Measurements from ENCODE around the gene CLEC2A.
"Not testable (repeated sequence)": the region's sequence is repeated elsewhere in the genome, so short reads cannot be mapped to it uniquely, and the experiment has no call there.

CLEC2A gene, protein sequence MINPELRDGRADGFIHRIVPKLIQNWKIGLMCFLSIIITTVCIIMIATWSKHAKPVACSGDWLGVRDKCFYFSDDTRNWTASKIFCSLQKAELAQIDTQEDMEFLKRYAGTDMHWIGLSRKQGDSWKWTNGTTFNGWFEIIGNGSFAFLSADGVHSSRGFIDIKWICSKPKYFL

DNA sequence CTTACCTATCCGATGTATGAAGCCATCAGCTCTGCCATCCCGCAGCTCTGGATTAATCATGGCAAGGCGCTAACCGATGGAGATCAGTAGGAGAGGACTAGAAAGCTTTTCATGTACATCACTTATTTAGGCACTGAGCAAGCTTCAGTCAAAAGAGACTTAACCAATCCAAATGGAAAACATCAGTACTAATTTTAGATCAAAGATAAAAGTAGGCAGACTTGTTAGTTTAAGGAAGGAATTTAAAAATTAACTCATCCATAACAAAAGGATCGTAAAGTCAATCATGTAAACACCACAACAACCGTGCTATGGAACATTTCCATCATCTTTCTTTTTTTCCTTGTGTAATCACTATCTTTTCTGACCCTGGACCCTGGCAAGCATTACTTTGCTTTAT, at the start of gene CLEC2A:
Gene CLEC2A (minus strand): TSS at position 101 of the 400 bp plus-strand sequence. CDS start 41 bp downstream, at position 60.
- intact Hi-C loops (cut with DNase I), result no loop called here

DNA sequence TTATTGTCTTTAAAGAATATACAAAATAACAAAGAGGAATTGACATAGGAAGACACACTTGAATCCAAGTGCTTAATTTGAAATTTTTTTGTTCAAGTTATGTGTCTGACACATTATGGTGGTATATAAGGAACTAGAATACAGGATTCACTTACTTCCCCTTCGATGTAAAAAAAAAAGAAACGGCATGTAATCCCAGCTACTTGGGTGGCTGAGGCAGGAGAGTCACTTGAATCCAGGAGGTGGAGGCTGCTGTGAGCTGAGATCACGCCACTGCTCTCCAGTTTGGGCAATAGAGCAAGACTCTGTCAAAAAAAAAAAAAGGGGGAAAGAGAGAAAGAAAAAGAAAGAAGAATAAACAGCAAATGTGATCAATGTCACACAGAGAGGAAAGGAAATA, 48.0 kb upstream of the CLEC2A start:
- intact Hi-C loops (cut with DNase I), result no loop called here
- no peak for DNase-seq

More for the DNA sequence above, at the start of gene CLEC2A:
- no peak for DNase-seq

DNA sequence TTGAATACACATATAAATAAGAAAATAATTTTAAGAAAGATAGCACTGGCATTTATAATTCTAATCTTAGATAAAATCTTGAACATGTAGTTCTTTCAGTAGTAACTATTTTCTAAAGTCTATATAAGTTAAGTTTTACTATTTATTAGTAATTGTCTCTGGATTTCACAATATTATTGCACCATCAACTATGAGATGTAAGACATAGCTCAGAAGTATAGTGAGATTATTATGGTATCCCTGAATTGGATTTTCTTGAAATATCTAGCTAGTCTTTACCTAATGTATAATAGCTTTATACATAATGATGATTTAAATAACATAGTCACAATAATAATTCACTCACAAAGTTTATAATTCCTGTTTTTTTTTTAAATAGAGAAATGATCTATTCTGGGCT, 45.7 kb upstream of the CLEC2A start:
- intact Hi-C loops (cut with DNase I), result no loop called here
- no peak for DNase-seq

DNA sequence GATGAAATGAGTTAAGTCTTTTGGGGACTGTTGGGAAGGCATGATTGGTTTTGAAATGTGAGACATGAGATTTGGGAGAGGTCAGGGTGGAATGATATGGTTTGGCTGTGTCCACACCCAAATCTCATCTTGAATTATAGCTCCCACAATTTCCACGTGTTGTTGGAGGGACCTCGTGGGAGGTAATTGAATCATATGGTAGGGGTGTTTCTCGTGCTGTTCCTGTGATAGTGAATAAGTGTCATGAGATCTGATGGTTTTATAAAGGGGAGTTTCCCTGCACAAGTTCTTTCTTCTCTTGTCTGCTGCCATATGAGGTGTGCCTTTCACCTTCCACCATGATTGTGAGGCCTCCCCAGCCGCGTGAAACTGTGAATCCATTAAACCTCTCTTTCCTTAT, 44.5 kb upstream of the CLEC2A start:
- DNase-seq; intact Hi-C loops (cut with DNase I): not testable (repeated sequence)

DNA sequence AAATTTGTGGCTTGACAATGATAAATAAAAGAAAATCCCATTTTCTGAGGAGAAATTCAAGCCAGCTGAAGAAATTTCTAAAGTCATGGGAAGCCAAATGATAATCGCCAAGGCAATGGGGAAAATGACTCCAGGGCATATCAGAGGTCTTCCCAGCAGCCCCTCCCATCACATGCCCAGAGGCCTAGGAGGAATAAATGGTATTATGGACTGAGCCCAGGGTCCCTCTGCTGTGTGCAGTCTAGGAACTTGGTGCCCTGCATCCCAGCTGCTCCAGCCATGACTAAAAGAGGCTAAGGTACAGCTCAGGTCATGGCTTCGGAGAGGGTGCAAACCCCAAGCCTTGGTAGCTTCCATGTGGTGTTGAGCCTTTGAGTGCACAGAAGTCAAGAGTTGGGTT, 43.4 kb upstream of the CLEC2A start:
- intact Hi-C loops (cut with DNase I), result no loop called here
- DNase-seq, result no peak

DNA sequence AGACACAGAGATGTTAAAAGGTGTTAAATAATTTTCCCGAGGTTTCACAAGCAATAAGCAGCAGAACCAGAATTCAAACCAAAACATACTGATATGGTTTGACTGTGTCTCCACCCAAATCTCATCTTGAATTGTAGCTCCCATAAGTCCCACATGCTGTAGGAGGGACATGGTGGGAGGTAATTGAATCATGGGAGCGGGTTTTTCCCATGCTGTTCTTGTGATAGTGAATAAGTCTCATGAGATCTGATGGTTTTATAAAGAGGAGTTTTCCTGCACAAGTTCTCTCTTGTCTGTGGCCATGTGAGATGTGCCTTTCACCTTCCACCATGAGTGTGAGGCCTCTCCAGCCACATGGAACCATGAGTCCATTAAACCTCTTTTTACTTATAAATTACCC, 42.6 kb upstream of the CLEC2A start:
- intact Hi-C loops (cut with DNase I); DNase-seq: not testable (repeated sequence)

DNA sequence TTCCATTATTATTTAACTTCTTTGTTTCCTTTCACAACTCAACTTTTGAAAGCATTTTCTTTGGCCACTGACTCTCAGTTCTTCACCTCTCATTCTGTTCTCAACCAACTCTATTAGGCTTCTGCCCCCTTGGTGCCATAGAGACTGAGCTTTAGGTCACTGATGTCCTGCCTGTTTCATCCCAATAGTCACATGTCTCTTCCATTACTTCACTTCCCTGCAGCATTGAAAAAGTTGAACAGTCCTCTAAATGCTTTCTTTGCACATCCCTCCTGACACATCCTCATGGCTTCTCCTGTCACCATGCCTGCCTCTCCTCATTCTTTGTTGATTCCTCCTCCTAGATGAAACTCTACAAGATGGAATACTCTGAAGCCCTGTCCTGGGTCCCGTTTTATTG, 41.8 kb upstream of the CLEC2A start:
- DNase-seq, result no peak
- intact Hi-C loops (cut with DNase I), result no loop called here

DNA sequence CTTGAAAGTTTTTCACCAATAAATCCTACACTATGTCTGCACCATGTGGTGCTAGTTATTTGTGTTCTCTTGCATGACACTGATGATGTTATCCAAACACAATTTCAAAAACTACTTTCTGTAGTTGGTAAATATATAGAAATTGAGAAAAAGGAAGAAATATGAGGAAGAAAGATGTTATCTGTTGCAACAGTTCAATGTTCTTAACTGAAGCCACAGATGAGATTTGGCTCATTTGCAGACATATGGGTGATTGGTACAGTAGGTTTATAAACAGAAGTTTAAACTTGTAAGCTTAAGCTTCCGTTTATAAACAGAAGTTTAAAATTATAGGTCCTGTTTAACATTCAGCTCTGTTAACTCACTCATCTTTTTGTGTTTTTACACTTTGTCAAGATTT, 39.0 kb upstream of the CLEC2A start, which contains the start of gene CLEC12A:
Gene CLEC12A (plus strand): TSS at position 229 of the 400 bp plus-strand sequence. CDS start 188 bp downstream, outside the sequence.
- intact Hi-C loops (cut with DNase I), result no loop called here
- DNase-seq, result no peak

DNA sequence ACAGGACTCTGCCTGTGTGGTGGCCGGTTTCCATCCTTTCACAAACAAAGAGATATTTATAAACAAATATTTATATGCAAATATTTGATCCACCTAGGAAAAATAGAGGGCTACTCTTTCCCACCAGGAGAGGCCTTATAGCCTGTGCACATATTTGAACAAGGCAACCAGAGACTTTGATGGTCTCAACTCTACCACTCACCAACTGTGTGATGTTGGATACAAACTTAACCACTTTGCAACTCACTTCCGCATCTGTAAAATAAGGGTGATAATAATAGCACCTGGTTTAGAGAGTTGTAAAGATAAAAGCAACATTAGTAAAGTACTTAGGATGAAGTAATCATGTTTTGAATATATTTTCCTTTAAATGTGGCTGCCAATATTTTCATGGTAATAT, 37.5 kb upstream of the CLEC2A start:
- intact Hi-C loops (cut with DNase I), result no loop called here
- DNase-seq, result no peak

DNA sequence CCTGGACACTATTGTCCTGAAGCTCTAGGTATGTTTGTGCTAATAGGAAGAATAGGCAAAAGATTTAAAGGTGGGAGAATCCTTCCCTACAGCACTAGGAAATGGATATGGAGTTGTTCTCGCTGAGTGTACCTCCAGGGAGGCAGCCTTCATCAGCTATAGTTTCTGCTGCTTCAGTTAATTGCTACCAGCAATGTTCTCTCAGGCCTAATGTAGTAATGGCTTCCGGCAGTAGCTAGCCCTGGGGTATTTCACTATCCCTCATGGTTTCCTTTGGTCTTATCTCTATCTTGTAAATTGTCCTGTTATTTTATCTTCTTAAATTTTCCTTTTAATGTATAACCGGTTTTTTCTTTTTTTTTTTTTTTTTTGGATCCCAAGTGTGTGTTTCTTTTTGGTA, 29.7 kb upstream of the CLEC2A start:
- no peak for DNase-seq
- intact Hi-C loops (cut with DNase I), result no loop called here

DNA sequence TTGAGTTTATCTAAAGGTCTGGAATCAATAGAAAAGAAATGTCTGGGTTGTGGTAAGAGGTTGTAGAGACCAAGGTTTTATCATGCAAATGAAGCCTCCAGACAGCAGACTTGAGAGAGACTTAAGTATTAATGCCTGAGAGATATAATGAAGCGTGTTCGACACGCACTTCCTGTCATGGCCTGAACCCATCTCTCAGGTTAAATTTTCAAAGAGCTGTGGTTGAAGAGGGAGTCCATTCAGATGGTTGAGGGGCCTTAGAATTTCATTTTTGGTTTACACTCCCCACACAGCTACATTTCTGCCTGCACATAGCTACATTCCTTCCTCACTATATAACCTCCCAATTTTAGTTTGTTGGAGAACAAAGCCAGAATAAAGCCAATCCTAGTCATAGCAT, 28.9 kb upstream of the CLEC2A start:
- intact Hi-C loops (cut with DNase I), result no loop called here
- no peak for DNase-seq

DNA sequence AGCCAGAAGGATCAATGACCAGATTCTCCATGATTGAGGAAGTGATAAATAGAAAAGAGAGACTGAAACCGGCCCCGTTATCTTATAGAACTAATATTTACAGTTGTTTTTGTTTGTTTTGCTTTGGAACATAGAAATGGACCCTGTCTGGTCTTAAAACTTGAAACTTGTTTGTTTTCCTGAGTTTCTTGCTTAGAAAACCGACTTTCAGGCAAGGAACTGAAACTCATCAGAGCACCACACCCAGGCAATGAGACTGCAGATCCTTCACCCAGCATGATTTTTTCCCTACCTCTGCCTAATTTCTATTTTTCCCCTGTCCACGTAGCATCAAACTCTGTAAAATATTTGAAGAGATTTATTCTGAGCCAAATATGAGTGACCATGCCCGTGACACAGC, 28.4 kb upstream of the CLEC2A start:
- no peak for DNase-seq
- intact Hi-C loops (cut with DNase I), result no loop called here

DNA sequence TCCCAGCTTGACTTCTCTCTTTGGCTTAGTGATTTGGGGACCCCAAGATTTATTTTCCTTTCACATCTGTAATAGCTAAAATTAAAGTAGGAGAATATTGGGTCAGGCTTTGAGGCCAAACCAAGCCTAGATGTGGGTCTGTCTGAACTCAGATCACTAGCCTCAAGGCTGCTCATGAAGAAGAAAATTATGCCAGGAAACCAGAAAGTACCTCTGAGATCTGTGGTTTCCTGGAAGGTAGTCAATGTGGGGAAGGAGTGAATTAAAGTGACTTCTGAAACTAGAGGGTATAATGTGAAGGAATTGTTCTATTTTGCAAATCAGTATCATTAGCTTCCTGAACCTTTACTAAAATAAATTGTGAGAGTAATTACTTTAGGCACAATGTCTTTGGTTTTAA, 25.7 kb upstream of the CLEC2A start:
- no peak for DNase-seq
- intact Hi-C loops (cut with DNase I), result no loop called here

DNA sequence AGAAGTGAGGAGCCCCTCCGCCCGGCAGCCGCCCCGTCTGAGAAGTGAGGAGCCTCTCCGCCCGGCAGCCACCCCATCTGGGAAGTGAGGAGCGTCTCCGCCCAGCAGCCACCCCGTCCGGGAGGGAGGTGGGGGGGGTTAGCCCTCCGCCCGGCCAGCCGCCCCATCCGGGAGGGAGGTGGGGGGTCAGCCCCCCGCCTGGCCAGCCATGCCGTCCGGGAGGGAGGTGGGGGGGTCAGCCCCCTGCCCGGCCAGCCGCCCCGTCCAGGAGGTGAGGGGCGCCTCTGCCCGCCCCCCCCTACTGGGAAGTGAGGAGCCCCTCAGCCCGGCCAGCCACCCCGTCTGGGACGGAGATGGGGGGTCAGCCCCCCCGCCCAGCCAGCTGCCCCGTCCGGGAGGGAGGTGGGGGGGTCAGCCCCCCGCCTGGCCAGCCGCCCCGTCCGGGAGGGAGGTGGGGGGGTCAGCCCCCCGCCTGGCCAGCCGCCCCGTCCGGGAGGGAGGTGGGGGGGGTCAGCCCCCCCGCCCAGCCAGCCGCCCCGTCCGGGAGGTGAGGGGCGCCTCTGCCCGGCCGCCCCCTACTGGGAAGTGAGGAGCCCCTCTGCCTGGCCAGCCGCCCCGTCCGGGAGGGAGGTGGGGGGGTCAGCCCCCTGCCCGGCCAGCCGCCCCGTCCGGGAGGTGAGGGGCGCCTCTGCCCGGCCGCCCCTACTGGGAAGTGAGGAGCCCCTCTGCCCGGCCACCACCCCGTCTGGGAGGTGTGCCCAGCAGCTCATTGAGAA, 21.0 kb upstream of the CLEC2A start:
- peak in 1 of 10 donors; percentile 72 for DNase-seq
- intact Hi-C loops (cut with DNase I), result not testable (repeated sequence)

DNA sequence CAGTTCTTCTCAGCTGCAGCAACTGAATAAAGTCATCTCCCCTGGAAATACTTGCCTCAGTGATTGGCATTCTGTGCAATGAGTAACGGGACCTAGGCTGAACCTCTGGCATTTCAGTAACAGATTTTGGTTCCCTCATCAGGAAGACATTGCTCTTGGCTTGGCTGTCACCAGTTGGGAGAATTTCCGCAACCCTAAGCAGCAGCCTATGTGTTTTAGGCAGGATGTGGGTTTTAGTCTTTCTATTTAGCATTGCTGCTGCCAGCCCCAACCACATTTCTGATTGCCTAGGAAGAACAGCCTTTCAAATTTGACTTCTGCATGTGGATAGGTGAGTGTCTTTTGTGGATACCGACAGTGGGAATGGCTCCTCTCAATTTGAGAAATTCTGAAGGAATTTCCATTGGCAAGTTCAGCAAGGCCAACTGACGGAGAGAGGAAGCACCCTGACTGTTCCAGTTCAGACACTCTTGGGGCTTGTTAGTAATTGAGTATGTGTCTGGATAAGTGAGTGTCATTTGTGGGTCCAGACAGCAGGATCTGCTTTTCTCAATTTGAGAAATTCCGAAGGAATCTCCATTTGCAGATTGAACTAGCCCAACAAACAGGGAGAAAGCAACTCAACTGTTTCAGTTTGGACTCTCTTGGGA, 19.0 kb upstream of the CLEC2A start:
- intact Hi-C loops (cut with DNase I), result no loop called here
- DNase-seq, result no peak

DNA sequence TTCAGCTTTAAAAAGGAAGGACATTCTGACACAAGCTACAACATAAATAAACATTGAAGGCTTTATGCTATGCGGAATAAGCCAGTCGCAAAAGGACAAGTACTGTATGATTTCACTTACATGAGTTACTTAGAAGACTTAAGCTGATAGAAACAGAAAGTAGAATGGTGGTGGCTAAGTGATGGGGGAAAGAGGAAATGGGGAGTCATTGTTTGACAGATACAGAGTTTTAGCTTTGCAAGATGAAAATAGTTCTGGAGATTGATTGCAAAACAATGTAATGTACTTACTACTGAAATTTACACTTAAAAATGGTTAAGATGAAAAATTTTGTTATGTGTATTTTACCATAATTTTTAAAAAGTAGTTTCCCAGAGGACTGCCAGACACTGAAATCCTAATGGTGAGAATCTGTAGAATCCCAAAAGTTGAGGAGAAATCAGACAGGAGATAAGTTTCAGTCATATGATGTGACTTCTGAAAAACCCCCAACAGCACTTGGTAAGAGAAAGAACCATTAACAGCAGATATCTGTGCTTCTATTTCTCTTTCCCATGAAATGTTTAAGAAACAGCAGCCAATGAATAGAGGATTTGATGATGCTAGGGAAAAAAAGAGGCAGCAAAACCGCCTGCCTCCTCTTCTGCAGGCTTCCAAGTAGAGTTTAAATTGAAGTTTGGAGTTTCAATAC, 16.6 kb upstream of the CLEC2A start:
- intact Hi-C loops (cut with DNase I), result no loop called here
- no peak for DNase-seq

DNA sequence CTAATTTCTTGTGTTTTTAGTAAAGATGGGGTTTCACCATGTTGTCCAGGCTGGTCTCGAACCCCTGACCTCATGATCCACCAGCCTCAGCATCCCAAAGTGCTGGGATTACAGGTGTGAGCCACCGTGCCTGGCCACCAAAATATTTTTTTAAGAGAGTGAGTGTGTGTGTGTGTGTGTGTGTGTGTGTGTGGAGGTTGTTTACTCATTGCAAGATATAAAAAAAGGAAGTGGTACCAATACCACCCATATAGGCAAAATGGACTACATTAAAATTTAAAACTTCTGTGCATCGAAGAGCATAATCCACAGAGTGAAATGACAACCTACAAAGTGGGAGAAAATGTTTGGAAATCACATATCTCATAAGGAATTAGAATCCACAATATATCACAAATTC, 15.5 kb upstream of the CLEC2A start:
- DNase-seq, result no peak
- intact Hi-C loops (cut with DNase I), result no loop called here

DNA sequence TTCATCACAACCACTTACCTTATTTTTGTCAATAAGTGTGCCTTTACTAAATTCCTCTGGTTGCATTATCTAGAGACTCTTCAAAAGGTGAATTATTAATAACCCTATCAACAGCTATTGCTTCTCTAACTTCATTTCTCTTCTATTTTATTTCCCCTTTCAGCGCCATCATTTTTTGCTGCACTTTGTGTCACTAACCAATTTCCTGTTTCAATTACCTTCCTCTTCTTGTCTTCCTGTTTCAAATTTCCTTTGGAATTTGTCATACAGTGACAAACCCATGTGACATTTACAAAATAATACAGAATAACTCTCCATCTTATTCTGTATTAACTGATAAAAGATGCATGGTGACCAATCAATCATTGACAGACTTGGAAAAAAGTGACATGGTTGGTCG, 12.2 kb upstream of the CLEC2A start:
- intact Hi-C loops (cut with DNase I), result no loop called here
- DNase-seq, result no peak

DNA sequence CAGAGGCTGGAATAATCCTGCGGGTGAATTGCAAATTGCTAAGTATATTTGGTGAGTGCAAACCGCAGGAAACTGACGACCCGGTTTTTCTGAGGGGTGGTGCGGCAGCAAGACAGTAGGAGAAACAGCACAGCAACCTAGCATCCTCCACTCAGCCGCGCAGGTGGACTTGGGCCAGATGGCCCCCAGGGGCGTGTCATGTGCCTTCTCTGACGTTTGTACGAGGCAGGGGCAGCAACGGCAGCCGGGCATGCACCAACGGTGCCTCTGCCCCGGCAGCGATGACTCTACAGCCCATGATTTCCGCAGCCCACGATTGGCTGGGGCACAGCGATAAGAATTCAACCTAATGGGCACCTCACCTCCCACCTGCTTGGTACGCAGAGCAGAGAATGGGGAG, 11.1 kb upstream of the CLEC2A start:
- peak in 5 of 10 donors; percentile 4 to 86 (median 9) for DNase-seq
- intact Hi-C loops (cut with DNase I), result no loop called here

DNA sequence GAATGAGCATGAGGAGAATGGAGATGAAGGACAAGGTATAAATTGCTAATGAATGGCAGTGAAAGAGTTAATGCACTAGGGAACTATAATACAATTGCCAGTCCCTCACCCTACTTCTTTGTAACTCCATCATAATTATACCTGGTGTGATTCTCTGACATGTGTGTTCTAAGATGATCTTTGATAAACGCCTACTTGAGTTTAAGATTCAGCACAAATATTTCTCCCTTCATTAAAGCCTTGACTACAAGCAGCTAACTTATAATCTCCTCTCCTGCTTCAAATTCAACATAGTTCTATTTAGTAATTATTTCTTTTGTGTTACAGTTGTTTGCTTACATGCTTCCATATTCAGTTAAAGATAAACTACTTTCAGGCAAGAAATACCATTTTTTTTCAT, 9.7 kb upstream of the CLEC2A start:
- intact Hi-C loops (cut with DNase I), result no loop called here
- no peak for DNase-seq

DNA sequence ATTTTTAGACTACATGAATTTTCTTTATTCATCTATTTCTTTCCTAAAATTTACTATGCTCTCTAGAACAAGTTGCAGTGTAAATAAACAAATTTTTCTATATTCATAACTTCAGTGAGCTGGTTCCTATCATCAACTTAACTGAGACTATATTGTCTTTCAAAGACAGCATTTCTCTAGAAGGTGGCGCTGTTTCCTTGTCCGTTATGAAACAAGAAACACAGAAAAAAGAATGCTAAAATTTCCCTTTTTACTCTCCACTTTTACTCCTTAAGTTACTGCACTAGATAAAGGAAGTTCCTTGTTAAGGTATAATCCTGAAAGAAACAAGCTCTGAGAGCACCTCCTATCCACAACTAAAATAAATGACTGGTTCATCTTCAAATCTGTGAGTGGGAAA, 8.2 kb upstream of the CLEC2A start:
- intact Hi-C loops (cut with DNase I), result no loop called here
- no peak for DNase-seq
